ENCODE results near the gene DSCAM. TPM values are rescaled to one million over a fixed set of nuclear protein-coding genes. Genes with fewer than 3 reads are reported as not detected.

Gene DSCAM
- total RNA-seq, 4 donors from 2014 or later: 0.03 TPM; not detected in 3

DNA sequence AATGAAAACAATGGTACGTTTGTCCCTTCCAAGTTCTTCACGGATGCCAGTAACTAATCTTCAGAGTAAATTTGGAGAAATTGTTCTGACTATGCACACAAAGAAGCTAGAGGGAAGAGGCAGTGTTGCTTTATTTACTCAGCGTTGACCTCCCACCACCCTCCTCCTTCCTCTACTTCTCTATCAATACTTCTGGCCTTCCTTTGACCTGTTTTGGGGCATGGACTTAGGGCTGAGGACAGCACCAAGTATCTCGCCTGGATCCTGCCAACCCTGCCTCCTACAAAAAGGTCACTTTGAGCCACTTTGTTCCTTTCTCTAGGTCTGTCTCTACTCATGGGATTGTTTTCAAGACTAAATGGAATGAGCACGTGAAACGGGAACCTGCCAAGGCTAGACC is 282.6 kb downstream of the DSCAM start:
- no peak overlapping the region for H3K27ac ChIP-seq
- in situ Hi-C loops (cut with MboI; ENCODE audit: low sequenced_read_pairs in 4 of 4) (no loop called here), intact Hi-C loops (cut with DNase I; ENCODE audit: low total_unique reads) (no loop called here)
- ATAC-seq (no peak), DNase-seq (no peak)
- H3K36me3 ChIP-seq: no peaks in the 10 kb centered on the region
- no peaks in the 10 kb centered on the region for H3K4me1 ChIP-seq
- H3K4me3 ChIP-seq: no peak overlapping the region
- TF ChIP-seq, protein P1, sequence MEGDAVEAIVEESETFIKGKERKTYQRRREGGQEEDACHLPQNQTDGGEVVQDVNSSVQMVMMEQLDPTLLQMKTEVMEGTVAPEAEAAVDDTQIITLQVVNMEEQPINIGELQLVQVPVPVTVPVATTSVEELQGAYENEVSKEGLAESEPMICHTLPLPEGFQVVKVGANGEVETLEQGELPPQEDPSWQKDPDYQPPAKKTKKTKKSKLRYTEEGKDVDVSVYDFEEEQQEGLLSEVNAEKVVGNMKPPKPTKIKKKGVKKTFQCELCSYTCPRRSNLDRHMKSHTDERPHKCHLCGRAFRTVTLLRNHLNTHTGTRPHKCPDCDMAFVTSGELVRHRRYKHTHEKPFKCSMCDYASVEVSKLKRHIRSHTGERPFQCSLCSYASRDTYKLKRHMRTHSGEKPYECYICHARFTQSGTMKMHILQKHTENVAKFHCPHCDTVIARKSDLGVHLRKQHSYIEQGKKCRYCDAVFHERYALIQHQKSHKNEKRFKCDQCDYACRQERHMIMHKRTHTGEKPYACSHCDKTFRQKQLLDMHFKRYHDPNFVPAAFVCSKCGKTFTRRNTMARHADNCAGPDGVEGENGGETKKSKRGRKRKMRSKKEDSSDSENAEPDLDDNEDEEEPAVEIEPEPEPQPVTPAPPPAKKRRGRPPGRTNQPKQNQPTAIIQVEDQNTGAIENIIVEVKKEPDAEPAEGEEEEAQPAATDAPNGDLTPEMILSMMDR (IDR thresholded peaks at IDR 0.05 in 4 of 5, conservative IDR thresholded peaks at IDR 0.05 in 1 of 5): no peak
- TF ChIP-seq POLR2A (IDR thresholded peaks at IDR 0.05): no peak
- no peaks in the 10 kb centered on the region for H3K9me3 ChIP-seq
- no peaks in the 10 kb centered on the region for H3K27me3 ChIP-seq

DNA sequence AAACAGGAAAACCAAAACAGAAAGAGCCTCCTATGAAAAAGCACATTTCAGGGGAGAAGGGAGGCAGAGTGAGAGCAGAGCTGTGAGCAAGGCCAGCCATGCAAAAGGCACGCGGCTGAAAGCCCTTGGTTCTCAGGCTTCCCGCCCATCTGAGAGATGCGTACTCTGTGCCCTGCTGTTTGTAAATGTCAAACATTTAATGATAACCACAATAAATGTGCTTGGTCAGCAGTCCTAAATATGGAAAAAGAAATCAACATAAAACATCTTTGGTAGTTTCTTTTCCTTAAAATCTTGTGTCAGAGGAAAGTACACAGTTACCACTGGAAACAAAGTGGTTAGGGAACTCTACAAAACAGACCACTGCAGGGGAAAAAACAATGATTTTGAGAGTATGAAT is 283.1 kb downstream of the DSCAM start:
- no peaks in the 10 kb centered on the region for H3K27me3 ChIP-seq
- TF ChIP-seq, protein P1 (IDR thresholded peaks at IDR 0.05 in 4 of 5, conservative IDR thresholded peaks at IDR 0.05 in 1 of 5): no peak
- TF ChIP-seq POLR2A (IDR thresholded peaks at IDR 0.05): no peak
- H3K27ac ChIP-seq: no peak overlapping the region
- H3K4me3 ChIP-seq: no peak overlapping the region
- no peaks in the 10 kb centered on the region for H3K4me1 ChIP-seq
- DNase-seq (no peak), ATAC-seq (no peak)
- in situ Hi-C loops (cut with MboI; ENCODE audit: low sequenced_read_pairs in 4 of 4): no loop called here
- intact Hi-C loops (cut with DNase I; ENCODE audit: low total_unique reads): no loop called here
- no peaks in the 10 kb centered on the region for H3K9me3 ChIP-seq
- H3K36me3 ChIP-seq: no peaks in the 10 kb centered on the region

GRCh38 chr21:40562242-40563002 is 284.5 kb downstream of the DSCAM start:
- intact Hi-C loops (cut with DNase I; ENCODE audit: low total_unique reads) (no loop called here), in situ Hi-C loops (cut with MboI; ENCODE audit: low sequenced_read_pairs in 4 of 4) (no loop called here)
- ATAC-seq (no peak), DNase-seq (no peak)
- Histone ChIP-seq H3K4me3 (no peak overlapping the region), H3K9me3 (no peaks in the 10 kb centered on the region), H3K27me3 (no peaks in the 10 kb centered on the region), H3K4me1 (no peaks in the 10 kb centered on the region), H3K36me3 (no peaks in the 10 kb centered on the region), H3K27ac (no peak overlapping the region)
- no peak for TF ChIP-seq POLR2A (IDR thresholded peaks at IDR 0.05)
- TF ChIP-seq, protein P1 (IDR thresholded peaks at IDR 0.05 in 4 of 5, conservative IDR thresholded peaks at IDR 0.05 in 1 of 5): no peak

DNA sequence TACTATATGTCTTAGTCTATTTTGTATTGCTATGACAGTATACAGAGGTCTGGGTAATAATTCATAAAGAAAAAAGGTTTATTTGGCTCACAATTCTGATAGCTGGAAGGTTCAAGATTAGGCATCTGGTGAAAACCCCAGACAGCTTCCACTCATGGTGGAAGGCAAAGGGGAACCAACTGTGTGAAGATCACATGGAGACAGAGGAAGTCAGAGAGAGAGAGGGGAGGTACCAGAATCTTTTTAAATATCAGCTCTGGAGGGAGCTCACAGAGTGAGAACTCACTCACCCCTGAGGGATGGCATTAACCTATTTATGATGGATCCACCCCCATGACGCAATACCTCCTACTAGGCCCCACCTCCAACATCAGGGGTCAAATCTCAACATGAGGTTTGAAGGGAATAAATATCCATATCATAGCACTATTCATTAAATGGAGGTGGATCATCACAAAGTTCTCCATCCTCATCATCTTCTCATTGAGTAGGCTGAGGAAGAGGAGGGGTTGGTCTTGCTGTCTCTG is 290.5 kb downstream of the DSCAM start:
- intact Hi-C loops (cut with DNase I; ENCODE audit: low total_unique reads) (no loop called here), in situ Hi-C loops (cut with MboI; ENCODE audit: low sequenced_read_pairs in 4 of 4) (no loop called here)
- DNase-seq: no peak
- no peak for TF ChIP-seq POLR2A (IDR thresholded peaks at IDR 0.05)
- TF ChIP-seq, protein P1 (IDR thresholded peaks at IDR 0.05 in 4 of 5, conservative IDR thresholded peaks at IDR 0.05 in 1 of 5): no peak
- H3K27ac ChIP-seq: no peak overlapping the region
- no peaks in the 10 kb centered on the region for H3K36me3 ChIP-seq
- no peaks in the 10 kb centered on the region for H3K4me1 ChIP-seq
- no peaks in the 10 kb centered on the region for H3K27me3 ChIP-seq
- H3K4me3 ChIP-seq: no peak overlapping the region
- H3K9me3 ChIP-seq: no peaks in the 10 kb centered on the region
- no peak for ATAC-seq
